Activated CD8-positive, alpha-beta memory T cell treated with anti-CD3 and anti-CD28 coated beads for 36 hours (primary cell): ENCODE data around the gene SERINC4. TPM values are rescaled to one million over a fixed set of nuclear protein-coding genes. Genes with fewer than 3 reads are reported as not detected.
"Not testable (repeated sequence)": the region's sequence is repeated elsewhere in the genome, so short reads cannot be mapped to it uniquely, and the experiment has no call there.

ENCODE experiments used
- CTCF ChIA-PET: fragments of 350-600 bp; sonication (Branson Sonifier 250); formaldehyde crosslinking; loops from one replicate; lab custom pipeline; 2021; ENCODE audit warnings: antibody characterized with exemption; lab: Charles Lee
- POLR2A ChIA-PET: fragments of 350-600 bp; sonication (Branson Sonifier 250); formaldehyde crosslinking; loops from one replicate; lab custom pipeline; 2021; ENCODE audit warnings: antibody characterized with exemption; lab: Charles Lee
- total RNA-seq, 2 experiments: library from RNA; stranded (reverse); gene quantifications; one replicate each; pipeline ENCODE4 v1.2.3, GENCODE V29; 2021

The SERINC4 gene
- total RNA-seq: under 1 TPM; 0.10 to 0.11 TPM

GRCh38 chr15:43799945-43800285, at the start of gene SERINC4:
TSS of gene SERINC4 (minus strand) at chr15:43800220. CDS start at chr15:43799986, 234 bp downstream.
- CTCF ChIA-PET: interaction anchor here (0.9 to 1.0 kb wide), 2 partner anchors 8 to 11 kb away, joined by 3 read pairs; partner anchors contain the start of gene SERF2
- POLR2A ChIA-PET: interaction anchor here (0.9 to 1.6 kb wide), 4 partner anchors 8 to 25 kb away, joined by 4 to 12 read pairs (median 6); partner anchors contain the start of genes MFAP1 and SERF2

- ChIA-PET CTCF (no interaction called here), POLR2A (no interaction called here)
These were observed 45.4 kb upstream of the SERINC4 start for GRCh38 chr15:43845421-43845820.

GRCh38 chr15:43832485-43832884, 32.5 kb upstream of the SERINC4 start:
- CTCF ChIA-PET: interaction anchor here (0.7 to 1.2 kb wide), 2 partner anchors 11 to 64 kb away, joined by 3 read pairs; no protein-coding TSS in a partner anchor
- POLR2A ChIA-PET: not testable (repeated sequence)

- POLR2A ChIA-PET, CTCF ChIA-PET: not testable (repeated sequence)
These were observed 31.6 kb upstream of the SERINC4 start for GRCh38 chr15:43831519-43832052.

- CTCF ChIA-PET: not testable (repeated sequence)
- POLR2A ChIA-PET: interaction anchor here (1.0 kb wide), 1 partner anchor 54 kb away, joined by 4 read pairs; the partner anchor contains the start of gene ELL3
These were observed 30.8 kb upstream of the SERINC4 start for GRCh38 chr15:43830691-43831275.

- ChIA-PET CTCF (interaction anchor here (0.6 kb wide), 1 partner anchor 20 kb away, joined by 3 read pairs; no protein-coding TSS in a partner anchor), POLR2A (interaction anchor here (0.6 to 1.0 kb wide), 3 partner anchors 41 to 54 kb away, joined by 4 to 6 read pairs (median 4); partner anchors contain the start of gene ELL3)
These were observed 30.0 kb upstream of the SERINC4 start for GRCh38 chr15:43829951-43830540.

GRCh38 chr15:43828061-43828657, 28.1 kb upstream of the SERINC4 start:
- POLR2A ChIA-PET: interaction anchor here (1.3 to 1.5 kb wide), 2 partner anchors 35 to 52 kb away, joined by 3 to 5 read pairs; partner anchors contain the start of gene ELL3
- CTCF ChIA-PET: interaction anchor here (0.6 kb wide), 1 partner anchor 77 kb away, joined by 3 read pairs; no protein-coding TSS in a partner anchor

- CTCF ChIA-PET: interaction anchor here (0.6 to 0.8 kb wide), 2 partner anchors 49 to 77 kb away, joined by 3 read pairs; partner anchors contain the start of gene ELL3
- POLR2A ChIA-PET: interaction anchor here (1.5 kb wide), 1 partner anchor 50 kb away, joined by 3 read pairs; the partner anchor contains the start of gene ELL3
These were observed 26.7 kb upstream of the SERINC4 start, which contains the start of gene WDR76 for GRCh38 chr15:43826508-43827341. TSS of gene WDR76 (plus strand) at chr15:43827002. CDS start at chr15:43827033, 31 bp downstream.

GRCh38 chr15:43826029-43826507, 26.0 kb upstream of the SERINC4 start:
- CTCF ChIA-PET: no interaction called here
- POLR2A ChIA-PET: interaction anchor here (0.6 kb wide), 1 partner anchor 78 kb away, joined by 4 read pairs; no protein-coding TSS in a partner anchor

- CTCF ChIA-PET: interaction anchor here (0.7 to 1.4 kb wide), 3 partner anchors 48 to 915 kb away, joined by 3 to 5 read pairs (median 4); partner anchors contain the start of gene ELL3
- POLR2A ChIA-PET: interaction anchor here (1.2 to 1.3 kb wide), 2 partner anchors 25 to 32 kb away, joined by 4 to 12 read pairs; partner anchors contain the start of genes HYPK and SERINC4
These were observed 25.3 kb upstream of the SERINC4 start for GRCh38 chr15:43825305-43825704.

- CTCF ChIA-PET: interaction anchor here (0.7 to 1.4 kb wide), 3 partner anchors 47 to 915 kb away, joined by 3 to 5 read pairs (median 4); partner anchors contain the start of gene ELL3
- POLR2A ChIA-PET: interaction anchor here (0.6 to 1.3 kb wide), 3 partner anchors 24 to 33 kb away, joined by 3 to 12 read pairs (median 4); partner anchors contain the start of genes HYPK, SERF2 and SERINC4
These were observed 24.6 kb upstream of the SERINC4 start, which contains the start of gene MFAP1 for GRCh38 chr15:43824302-43825246. TSS of gene MFAP1 (minus strand) at chr15:43824690. CDS start at chr15:43824569, 121 bp downstream.

- POLR2A ChIA-PET: no interaction called here
- CTCF ChIA-PET: interaction anchor here (0.6 kb wide), 1 partner anchor 22 kb away, joined by 5 read pairs; no protein-coding TSS in a partner anchor
These were observed 21.5 kb upstream of the SERINC4 start for GRCh38 chr15:43821505-43821904.

GRCh38 chr15:43815064-43815463, 15.0 kb upstream of the SERINC4 start:
- CTCF ChIA-PET, POLR2A ChIA-PET: not testable (repeated sequence)

GRCh38 chr15:43808960-43809678, 9.1 kb upstream of the SERINC4 start:
- ChIA-PET CTCF (interaction anchor here (0.6 to 1.3 kb wide), 3 partner anchors 17 to 973 kb away, joined by 3 read pairs; partner anchors contain the start of gene SERF2), POLR2A (no interaction called here)

- CTCF ChIA-PET: no interaction called here
These were observed 8.5 kb upstream of the SERINC4 start for GRCh38 chr15:43808435-43808950.

GRCh38 chr15:43802676-43803075, 2.7 kb upstream of the SERINC4 start:
- CTCF ChIA-PET: not testable (repeated sequence)
- POLR2A ChIA-PET: interaction anchor here (0.7 kb wide), 1 partner anchor 34 kb away, joined by 3 read pairs; no protein-coding TSS in a partner anchor

More at GRCh38 chr15:43808435-43808950, 8.5 kb upstream of the SERINC4 start:
- POLR2A ChIA-PET: no interaction called here
